OCI-LY7 (cell line): ENCODE results near the gene L3MBTL3.

Experiments
- EZH2phosphoT487 ChIP-seq: fragments of 200-600 bp; sonication (generic); IDR thresholded peaks from 2 replicates; pipeline ENCODE4 v1.6.1; 2018; ENCODE audit warnings: low read depth, borderline replicate concordance, mild to moderate bottlenecking, mixed run types, antibody characterized with exemption, low read length, moderate library complexity, mixed read lengths
- TF ChIP-seq, protein P1 (sequence below): fragments of 200-600 bp; sonication (generic); conservative IDR thresholded peaks from 2 replicates; pipeline ENCODE4 v1.5.1; 2014; ENCODE audit warnings: mild to moderate bottlenecking, antibody characterized with exemption, low read length, moderate library complexity, mixed read lengths

DNA sequence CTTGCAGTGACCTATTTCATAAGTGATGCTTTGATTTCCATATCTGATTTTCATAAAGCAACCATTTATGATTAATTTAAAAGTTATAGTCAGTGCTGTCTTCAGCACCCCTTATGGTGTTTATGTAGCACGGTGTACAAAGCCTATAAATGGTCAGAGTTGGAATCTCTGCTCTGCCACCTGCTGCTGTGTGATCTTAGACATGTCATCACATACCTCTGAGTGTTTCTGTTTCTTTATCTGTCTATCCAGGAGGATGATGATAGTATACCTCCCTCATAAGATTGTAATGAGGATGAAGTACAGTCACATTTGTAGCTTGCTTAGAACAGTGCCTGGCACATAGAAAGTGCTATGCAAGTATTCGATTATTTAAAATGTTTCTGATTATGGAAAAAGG is 103.9 kb downstream of the L3MBTL3 start:
- TF ChIP-seq, protein P1, sequence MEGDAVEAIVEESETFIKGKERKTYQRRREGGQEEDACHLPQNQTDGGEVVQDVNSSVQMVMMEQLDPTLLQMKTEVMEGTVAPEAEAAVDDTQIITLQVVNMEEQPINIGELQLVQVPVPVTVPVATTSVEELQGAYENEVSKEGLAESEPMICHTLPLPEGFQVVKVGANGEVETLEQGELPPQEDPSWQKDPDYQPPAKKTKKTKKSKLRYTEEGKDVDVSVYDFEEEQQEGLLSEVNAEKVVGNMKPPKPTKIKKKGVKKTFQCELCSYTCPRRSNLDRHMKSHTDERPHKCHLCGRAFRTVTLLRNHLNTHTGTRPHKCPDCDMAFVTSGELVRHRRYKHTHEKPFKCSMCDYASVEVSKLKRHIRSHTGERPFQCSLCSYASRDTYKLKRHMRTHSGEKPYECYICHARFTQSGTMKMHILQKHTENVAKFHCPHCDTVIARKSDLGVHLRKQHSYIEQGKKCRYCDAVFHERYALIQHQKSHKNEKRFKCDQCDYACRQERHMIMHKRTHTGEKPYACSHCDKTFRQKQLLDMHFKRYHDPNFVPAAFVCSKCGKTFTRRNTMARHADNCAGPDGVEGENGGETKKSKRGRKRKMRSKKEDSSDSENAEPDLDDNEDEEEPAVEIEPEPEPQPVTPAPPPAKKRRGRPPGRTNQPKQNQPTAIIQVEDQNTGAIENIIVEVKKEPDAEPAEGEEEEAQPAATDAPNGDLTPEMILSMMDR = no peak
- TF ChIP-seq EZH2phosphoT487 = no peak
